BE2C (cell line): ENCODE data around the gene PLCL1.
A peak's percentile ranks its signal among the peaks of the same experiment; 100 is the strongest.

ENCODE experiments used
- DNase-seq: peaks from one replicate; pipeline ENCODE4 v3.0.0-alpha.2; 2020
- H3K27me3 ChIP-seq: fragments of 250-450 bp; sonication (Bioruptor Pico); 2 replicates; pipeline ENCODE4 v1.5.1; 2020; ENCODE audit warnings: mild to moderate bottlenecking
- H3K36me3 ChIP-seq: fragments of 250-450 bp; sonication (Bioruptor Pico); 2 replicates; pipeline ENCODE4 v1.5.1; 2020; ENCODE audit warnings: mild to moderate bottlenecking
- H3K4me1 ChIP-seq: fragments of 250-450 bp; sonication (Bioruptor Pico); 2 replicates; pipeline ENCODE4 v1.5.1; 2020
- H3K4me3 ChIP-seq: 2 replicates; pipeline ENCODE4 v1.5.1; 2011; ENCODE audit warnings: low read depth, low read length
- H3K9me3 ChIP-seq: fragments of 250-450 bp; sonication (Bioruptor Pico); 2 replicates; pipeline ENCODE4 v1.5.1; 2020
- CTCF ChIP-seq: IDR thresholded peaks from 2 replicates; pipeline ENCODE4 v1.5.1; 2012; ENCODE audit warnings: mild to moderate bottlenecking, low read depth, low read length

Gene PLCL1

GRCh38 chr2:197804758-197805714, 643 bp downstream of the PLCL1 start:
- Histone ChIP-seq H3K4me1 (no peaks in the 10 kb centered on the region; the same call in 1 of the 2 replicates), H3K27me3 (peaks cover 8% of the 10 kb centered on the region), H3K36me3 (no peaks in the 10 kb centered on the region), H3K4me3 (peak overlapping the region; percentile 72), H3K9me3 (no peaks in the 10 kb centered on the region)
- TF ChIP-seq CTCF = no peak
- DNase-seq = peak; percentile 32

DNA sequence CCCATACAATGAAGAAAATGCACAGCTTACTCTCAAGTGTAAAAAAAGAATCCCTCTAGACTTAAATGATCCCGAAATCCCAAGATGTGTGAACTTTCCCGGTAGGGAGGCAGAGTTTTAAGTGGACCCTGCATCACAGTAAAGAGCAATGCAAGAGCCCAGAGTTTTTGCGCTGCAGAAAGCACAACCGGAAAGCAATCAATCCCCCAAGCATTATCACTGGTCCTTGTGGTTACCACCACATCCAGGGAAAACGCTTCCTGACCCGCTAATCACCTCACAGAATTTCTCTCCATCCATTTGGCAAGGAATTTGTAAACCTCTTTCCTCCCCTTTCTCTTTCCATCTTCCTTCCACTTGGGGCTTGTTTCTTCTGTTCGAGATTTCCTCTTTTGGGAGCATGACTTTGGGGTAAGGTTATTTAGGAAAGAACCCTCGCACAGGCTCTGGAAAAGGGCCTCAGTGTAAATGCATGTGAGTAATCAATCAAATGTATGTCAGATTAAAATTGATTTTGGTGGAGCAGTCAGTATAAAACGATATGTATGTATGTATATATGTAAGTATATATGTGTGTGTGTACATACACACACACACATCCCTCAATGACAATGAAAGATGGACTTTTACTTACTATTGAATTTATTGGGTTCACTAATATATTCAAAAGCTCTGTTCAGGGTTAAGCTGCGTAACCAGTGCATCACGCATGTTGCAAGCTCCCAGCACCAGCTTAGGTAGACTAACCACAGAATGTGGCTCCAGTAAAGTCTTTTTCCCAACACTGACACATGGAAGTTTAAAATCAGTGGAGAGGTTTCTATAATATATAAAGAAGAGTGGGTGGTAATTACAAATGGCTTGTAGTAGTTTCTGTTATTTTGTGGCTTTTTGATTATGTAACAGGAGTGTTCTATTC, 1.6 kb downstream of the PLCL1 start:
- no peaks in the 10 kb centered on the region for H3K9me3 ChIP-seq
- peak overlapping the region; percentile 72 for H3K4me3 ChIP-seq
- no peak for DNase-seq
- TF ChIP-seq CTCF = no peak
- no peaks in the 10 kb centered on the region; the same call in 1 of the 2 replicates for H3K4me1 ChIP-seq
- H3K27me3 ChIP-seq = peaks cover 8% of the 10 kb centered on the region
- H3K36me3 ChIP-seq = no peaks in the 10 kb centered on the region

- H3K27me3 ChIP-seq = peaks cover 8% of the 10 kb centered on the region
- no peak for DNase-seq
- no peaks in the 10 kb centered on the region for H3K36me3 ChIP-seq
- TF ChIP-seq CTCF = no peak
- H3K4me1 ChIP-seq = no peaks in the 10 kb centered on the region
- H3K9me3 ChIP-seq = no peaks in the 10 kb centered on the region
- no peak overlapping the region for H3K4me3 ChIP-seq
Observed at GRCh38 chr2:197809064-197809463, 4.7 kb downstream of the PLCL1 start.

DNA sequence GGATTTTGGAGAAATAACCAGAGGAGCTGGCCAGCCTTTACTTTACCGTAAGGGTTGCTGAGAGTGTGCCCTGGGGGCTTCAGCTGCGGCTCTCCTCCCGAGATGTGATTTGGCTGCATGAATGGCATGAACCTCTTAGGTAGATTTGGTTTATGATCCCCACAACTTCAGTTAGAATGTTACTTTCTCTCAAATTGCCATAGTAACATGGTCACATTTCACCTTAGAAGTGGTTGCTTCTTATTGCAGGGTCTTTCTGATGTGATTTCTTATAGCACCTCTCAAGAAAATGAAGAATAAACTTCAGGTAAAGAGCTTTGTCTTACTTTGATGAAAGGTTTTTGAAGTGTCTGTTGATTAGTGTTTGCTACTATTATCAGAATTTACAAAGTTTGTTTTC, 5.6 kb downstream of the PLCL1 start:
- H3K27me3 ChIP-seq = peaks cover 3% of the 10 kb centered on the region
- no peaks in the 10 kb centered on the region for H3K9me3 ChIP-seq
- no peak overlapping the region for H3K4me3 ChIP-seq
- no peaks in the 10 kb centered on the region for H3K4me1 ChIP-seq
- no peak for TF ChIP-seq CTCF
- no peaks in the 10 kb centered on the region for H3K36me3 ChIP-seq
- no peak for DNase-seq

DNA sequence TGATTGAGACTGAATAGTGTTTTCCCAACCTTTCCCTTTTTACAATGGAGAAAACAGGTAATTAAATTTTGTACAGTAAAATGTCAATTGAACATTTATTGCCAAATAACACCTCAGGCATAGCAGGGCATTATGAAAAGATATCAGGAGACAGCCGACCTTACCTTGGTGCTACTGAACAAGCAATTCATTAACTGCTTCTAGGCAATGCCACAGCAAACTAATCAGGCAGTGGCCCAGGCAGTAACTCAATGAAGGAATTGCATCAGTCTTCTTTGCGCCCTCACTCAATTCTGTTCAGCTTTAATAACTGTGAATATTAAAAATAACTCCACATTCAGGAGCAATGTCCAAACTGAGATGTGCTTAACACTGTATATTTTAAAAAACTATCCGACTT, 6.1 kb downstream of the PLCL1 start:
- Histone ChIP-seq H3K36me3 (no peaks in the 10 kb centered on the region), H3K4me1 (no peaks in the 10 kb centered on the region), H3K4me3 (no peak overlapping the region), H3K27me3 (no peaks in the 10 kb centered on the region), H3K9me3 (no peaks in the 10 kb centered on the region)
- no peak for DNase-seq
- TF ChIP-seq CTCF = no peak
